K562 (cell line): ENCODE data around the gene RGS5. TPM values are rescaled to one million over a fixed set of nuclear protein-coding genes. Genes with fewer than 3 reads are reported as not detected.

Experiments used
- polyA plus RNA-seq, 8 experiments: library from polyadenylated mRNA; depleted of rRNA in 4 of 8; stranded (reverse) in 5 of 8; unstranded in 3 of 8; fragments of >200 nt; fragmentation: Nextera tagmentation in 2 of 8; fragmentation: Illumina TruSeq in 1 of 8; extraction: Ambion mirVana in 2 of 8; extraction: Trizol in 1 of 8; gene quantifications; 2 replicates each; pipeline versions ENCODE4 v1.2.1 to v1.2.3, GENCODE V29; 2011 to 2014; ENCODE audit warnings: inconsistent platforms in 1 of 8, missing spikeins in 1 of 8
- total RNA-seq, 7 experiments: library from RNA; depleted of rRNA in 6 of 7; stranded (reverse); fragments of >200 nt in 6 of 7; fragmentation: Illumina TruSeq in 2 of 7; extraction: Trizol in 2 of 7; gene quantifications; 2 replicates each; pipeline versions ENCODE4 v1.2.1 to v1.2.3, GENCODE V29; 2011 to 2021; ENCODE audit warnings: low replicate concordance in 1 of 7
- TF ChIP-seq, protein P1 (sequence below), 2 experiments: fragments of 450-650 bp in 1 of 2; sonication (generic) in 1 of 2; formaldehyde crosslinking in 1 of 2; IDR thresholded peaks; 2 replicates each; pipeline versions ENCODE4 v1.7.1 to v1.9.0; 2016 to 2022; ENCODE audit warnings: inconsistent platforms in 1 of 2, mild to moderate bottlenecking in 1 of 2, missing genetic modification reagents in 1 of 2

RGS5 gene
- total and polyA plus RNA-seq, 9 of the 15 experiments (the other 6 are each of a cell fraction or from before 2014, with no cell fraction given): 0.71 to 5.3 (median 2.4) TPM

DNA sequence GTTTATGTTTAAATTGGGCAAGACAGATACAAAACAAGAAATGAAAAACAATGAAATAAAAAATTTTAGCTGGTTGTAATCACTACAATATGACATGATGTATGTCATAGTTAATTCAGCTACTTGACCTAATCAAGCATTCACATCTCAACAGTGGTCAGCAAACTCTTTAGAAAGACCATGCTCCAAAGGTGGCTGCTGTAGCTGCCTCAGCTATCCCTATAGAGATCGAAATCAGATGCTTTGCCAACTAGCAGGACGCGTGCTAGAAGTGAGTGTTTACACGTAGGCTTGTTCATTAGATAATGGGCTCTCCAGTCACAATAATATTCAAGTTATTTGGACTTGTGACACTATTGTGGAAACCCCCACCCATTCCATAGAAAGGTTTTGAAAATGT is 25.9 kb downstream of the RGS5 start (continued):
- TF ChIP-seq, protein P1, sequence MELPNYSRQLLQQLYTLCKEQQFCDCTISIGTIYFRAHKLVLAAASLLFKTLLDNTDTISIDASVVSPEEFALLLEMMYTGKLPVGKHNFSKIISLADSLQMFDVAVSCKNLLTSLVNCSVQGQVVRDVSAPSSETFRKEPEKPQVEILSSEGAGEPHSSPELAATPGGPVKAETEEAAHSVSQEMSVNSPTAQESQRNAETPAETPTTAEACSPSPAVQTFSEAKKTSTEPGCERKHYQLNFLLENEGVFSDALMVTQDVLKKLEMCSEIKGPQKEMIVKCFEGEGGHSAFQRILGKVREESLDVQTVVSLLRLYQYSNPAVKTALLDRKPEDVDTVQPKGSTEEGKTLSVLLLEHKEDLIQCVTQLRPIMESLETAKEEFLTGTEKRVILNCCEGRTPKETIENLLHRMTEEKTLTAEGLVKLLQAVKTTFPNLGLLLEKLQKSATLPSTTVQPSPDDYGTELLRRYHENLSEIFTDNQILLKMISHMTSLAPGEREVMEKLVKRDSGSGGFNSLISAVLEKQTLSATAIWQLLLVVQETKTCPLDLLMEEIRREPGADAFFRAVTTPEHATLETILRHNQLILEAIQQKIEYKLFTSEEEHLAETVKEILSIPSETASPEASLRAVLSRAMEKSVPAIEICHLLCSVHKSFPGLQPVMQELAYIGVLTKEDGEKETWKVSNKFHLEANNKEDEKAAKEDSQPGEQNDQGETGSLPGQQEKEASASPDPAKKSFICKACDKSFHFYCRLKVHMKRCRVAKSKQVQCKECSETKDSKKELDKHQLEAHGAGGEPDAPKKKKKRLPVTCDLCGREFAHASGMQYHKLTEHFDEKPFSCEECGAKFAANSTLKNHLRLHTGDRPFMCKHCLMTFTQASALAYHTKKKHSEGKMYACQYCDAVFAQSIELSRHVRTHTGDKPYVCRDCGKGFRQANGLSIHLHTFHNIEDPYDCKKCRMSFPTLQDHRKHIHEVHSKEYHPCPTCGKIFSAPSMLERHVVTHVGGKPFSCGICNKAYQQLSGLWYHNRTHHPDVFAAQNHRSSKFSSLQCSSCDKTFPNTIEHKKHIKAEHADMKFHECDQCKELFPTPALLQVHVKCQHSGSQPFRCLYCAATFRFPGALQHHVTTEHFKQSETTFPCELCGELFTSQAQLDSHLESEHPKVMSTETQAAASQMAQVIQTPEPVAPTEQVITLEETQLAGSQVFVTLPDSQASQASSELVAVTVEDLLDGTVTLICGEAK (IDR thresholded peaks at IDR 0.05): no peak
- TF ChIP-seq, protein P1 (CRISPR knock-in tag; IDR thresholded peaks at IDR 0.05): no peak
